GM06990 (cell line): ENCODE data around the gene GNA12.
"Not testable (repeated sequence)": the region's sequence is repeated elsewhere in the genome, so short reads cannot be mapped to it uniquely, and the experiment has no call there.

Experiments
- DNase-seq: peaks from one replicate; pipeline ENCODE4 v3.0.0-alpha.2; 2011; ENCODE audit not compliant: insufficient read length; ENCODE audit errors: extremely low read depth
- H3K27me3 ChIP-seq: replicated peaks from 2 replicates; pipeline ENCODE4 v1.6.0; 2011; ENCODE audit warnings: low read length; ENCODE audit not compliant: control insufficient read depth, insufficient read depth
- H3K36me3 ChIP-seq: 2 replicates; pipeline ENCODE4 v1.5.1; 2011; ENCODE audit warnings: low read length; ENCODE audit not compliant: control insufficient read depth, insufficient read depth
- H3K4me3 ChIP-seq: replicated peaks from 2 replicates; pipeline ENCODE4 v1.5.1; 2011; ENCODE audit warnings: low read depth, mild to moderate bottlenecking, control low read depth, low read length
- CTCF ChIP-seq: IDR thresholded peaks from 2 replicates; pipeline ENCODE4 v1.5.1; 2011; ENCODE audit warnings: low read length, control low read depth, mild to moderate bottlenecking, inconsistent platforms; ENCODE audit not compliant: insufficient read depth, poor library complexity, severe bottlenecking

Gene GNA12

GRCh38 chr7:2725178-2726105, 118.7 kb downstream of the GNA12 start:
- H3K27me3 ChIP-seq, result no peaks in the 10 kb centered on the region
- H3K36me3 ChIP-seq, result no peaks in the 10 kb centered on the region; the same call in none of the 2 replicates
- no peak overlapping the region for H3K4me3 ChIP-seq
- no peak for TF ChIP-seq CTCF
- no peak for DNase-seq

GRCh38 chr7:2724453-2725177, 119.5 kb downstream of the GNA12 start:
- Histone ChIP-seq H3K36me3 (no peaks in the 10 kb centered on the region; the same call in none of the 2 replicates), H3K4me3 (no peak overlapping the region), H3K27me3 (no peaks in the 10 kb centered on the region)
- DNase-seq, result no peak
- TF ChIP-seq CTCF, result no peak

GRCh38 chr7:2724036-2724435, 120.1 kb downstream of the GNA12 start:
- H3K36me3 ChIP-seq, H3K27me3 ChIP-seq, H3K4me3 ChIP-seq, DNase-seq: not testable (repeated sequence)

GRCh38 chr7:2723138-2723850, 120.8 kb downstream of the GNA12 start:
- Histone ChIP-seq H3K27me3 (no peaks in the 10 kb centered on the region), H3K36me3 (peaks cover 2% of the 10 kb centered on the region; the same call in 1 of the 2 replicates), H3K4me3 (no peak overlapping the region)
- TF ChIP-seq CTCF, result no peak
- DNase-seq, result no peak

GRCh38 chr7:2722591-2722990, 121.5 kb downstream of the GNA12 start:
- Histone ChIP-seq H3K27me3 (no peaks in the 10 kb centered on the region), H3K36me3 (peaks cover 2% of the 10 kb centered on the region; the same call in 1 of the 2 replicates), H3K4me3 (no peak overlapping the region)
- no peak for TF ChIP-seq CTCF
- no peak for DNase-seq
